Spleen (tissue), 7 donors: Measurements from ENCODE around the gene INTS1.

ENCODE experiments used
- CTCF ChIP-seq, 11 experiments: fragments of 200-600 bp in 7 of 11; fragments of 450-650 bp in 4 of 11; sonication (generic) in 4 of 11; IDR thresholded peaks in 8 of 11; conservative IDR thresholded peaks in 3 of 11; 1 replicate in 7 of 11; 2 replicates in 4 of 11; pipeline versions ENCODE4 v1.4.0 to v1.8.0; 2016 to 2021; ENCODE audit warnings: antibody characterized with exemption in 11 of 11, inconsistent platforms in 4 of 11, mild to moderate bottlenecking in 1 of 11
- POLR2A ChIP-seq, 3 donors: fragments of 450-650 bp; IDR thresholded peaks; one replicate each; pipeline ENCODE4 v1.5.1; 2017; ENCODE audit warnings: antibody characterized with exemption in 3 of 3, mild to moderate bottlenecking in 1 of 3
- POLR2AphosphoS5 ChIP-seq, 3 donors: sonication (generic); formaldehyde crosslinking; IDR thresholded peaks; one replicate each; pipeline ENCODE4 v1.5.1; 2017; ENCODE audit warnings: antibody characterized with exemption in 3 of 3
- donor health status: DM: no; HTN: no; CAD: no; lungs with moderate emphysema.
- donor health status: DM: no; HTN: no; CAD: no.
- donor health status: DM: no; HTN: no; CAD: no.

- TF ChIP-seq CTCF (IDR thresholded peaks at IDR 0.05 in 8 of 11, conservative IDR thresholded peaks at IDR 0.05 in 3 of 11) (no peak), POLR2A (IDR thresholded peaks at IDR 0.05) (no peak), POLR2AphosphoS5 (IDR thresholded peaks at IDR 0.05) (no peak)
These were observed 799 bp downstream of the INTS1 start for GRCh38 chr7:1503390-1503789.
